Measurements from ENCODE around the gene MEI4. TPM values are rescaled to one million over a fixed set of nuclear protein-coding genes. Genes with fewer than 3 reads are reported as not detected.
A peak's percentile ranks its signal among the peaks of the same experiment; 100 is the strongest.

Gene MEI4
- total RNA-seq, 1 donor from 2014 or later = 1.0 TPM

GRCh38 chr6:77778527-77778926, 125.7 kb downstream of the MEI4 start:
- DNase-seq (ENCODE audit: low spot score) = no peak
- peaks cover 3% of the 10 kb centered on the region for H3K9me3 Mint-ChIP-seq
- no peaks in the 10 kb centered on the region for H3K36me3 ChIP-seq
- no peaks in the 10 kb centered on the region for H3K79me2 ChIP-seq (ENCODE audit: low read depth)
- no peak overlapping the region for H3K4me3 Mint-ChIP-seq
- H3K9me3 ChIP-seq (ENCODE audit: low read depth) = peaks cover 8% of the 10 kb centered on the region
- no peak overlapping the region for H3K9ac ChIP-seq
- no peak overlapping the region for H3K27ac Mint-ChIP-seq
- no peak overlapping the region for H3K27ac ChIP-seq
- H3K27me3 ChIP-seq = no peaks in the 10 kb centered on the region
- no peak overlapping the region for H3K4me3 ChIP-seq
- H4K20me1 ChIP-seq (ENCODE audit: low read depth) = no peaks in the 10 kb centered on the region
- no peak overlapping the region for H3K4me2 ChIP-seq
- peaks cover 5% of the 10 kb centered on the region for H3F3A ChIP-seq (ENCODE audit: low read depth)
- peaks cover 4% of the 10 kb centered on the region for H3K27me3 Mint-ChIP-seq (ENCODE audit: insufficient read depth, low read depth)
- H3K4me1 ChIP-seq = no peaks in the 10 kb centered on the region
- no peak for TF ChIP-seq EZH2 (IDR thresholded peaks at IDR 0.05)
- no peak for TF ChIP-seq CTCF (IDR thresholded peaks at IDR 0.05)
- TF ChIP-seq EZH2phosphoT487 (IDR thresholded peaks at IDR 0.05) = no peak
- H3K36me3 Mint-ChIP-seq = no peaks in the 10 kb centered on the region
- peaks cover 8% of the 10 kb centered on the region for H3K4me1 Mint-ChIP-seq
- H2AFZ ChIP-seq (replicated peaks) = no peak overlapping the region

GRCh38 chr6:77786935-77787629, 134.2 kb downstream of the MEI4 start:
- Histone ChIP-seq H3K9ac (no peak overlapping the region), H2AFZ (replicated peaks) (no peak overlapping the region), H3K9me3 (ENCODE audit: low read depth) (no peaks in the 10 kb centered on the region), H3K36me3 (no peaks in the 10 kb centered on the region), H3K27ac (no peak overlapping the region), H3K4me3 (no peak overlapping the region), H3K4me2 (no peak overlapping the region), H4K20me1 (ENCODE audit: low read depth) (no peaks in the 10 kb centered on the region), H3K79me2 (ENCODE audit: low read depth) (no peaks in the 10 kb centered on the region), H3K27me3 (no peaks in the 10 kb centered on the region), H3K4me1 (no peaks in the 10 kb centered on the region), H3F3A (ENCODE audit: low read depth) (no peaks in the 10 kb centered on the region)
- no peak overlapping the region for H3K4me3 Mint-ChIP-seq
- no peaks in the 10 kb centered on the region for H3K36me3 Mint-ChIP-seq
- no peaks in the 10 kb centered on the region for H3K4me1 Mint-ChIP-seq
- TF ChIP-seq EZH2 (IDR thresholded peaks at IDR 0.05) (no peak), EZH2phosphoT487 (IDR thresholded peaks at IDR 0.05) (no peak), CTCF (IDR thresholded peaks at IDR 0.05) (no peak)
- H3K27me3 Mint-ChIP-seq (ENCODE audit: insufficient read depth, low read depth) = no peaks in the 10 kb centered on the region
- H3K9me3 Mint-ChIP-seq = peaks cover 2% of the 10 kb centered on the region
- no peak overlapping the region for H3K27ac Mint-ChIP-seq
- DNase-seq (ENCODE audit: low spot score) = no peak

- Mint-ChIP-seq H3K4me1 (no peaks in the 10 kb centered on the region), H3K36me3 (no peaks in the 10 kb centered on the region), H3K9me3 (peaks cover 8% of the 10 kb centered on the region), H3K27ac (no peak overlapping the region), H3K27me3 (ENCODE audit: insufficient read depth, low read depth) (no peaks in the 10 kb centered on the region), H3K4me3 (no peak overlapping the region)
- DNase-seq (ENCODE audit: low spot score) = peak; percentile 11
- Histone ChIP-seq H3F3A (ENCODE audit: low read depth) (no peaks in the 10 kb centered on the region), H3K27me3 (no peaks in the 10 kb centered on the region), H3K36me3 (no peaks in the 10 kb centered on the region), H3K9me3 (ENCODE audit: low read depth) (no peaks in the 10 kb centered on the region), H3K79me2 (ENCODE audit: low read depth) (no peaks in the 10 kb centered on the region), H3K4me1 (no peaks in the 10 kb centered on the region), H3K4me3 (no peak overlapping the region), H3K9ac (no peak overlapping the region), H2AFZ (replicated peaks) (no peak overlapping the region), H3K4me2 (no peak overlapping the region), H3K27ac (no peak overlapping the region), H4K20me1 (ENCODE audit: low read depth) (no peaks in the 10 kb centered on the region)
- TF ChIP-seq EZH2phosphoT487 (IDR thresholded peaks at IDR 0.05) (no peak), CTCF (IDR thresholded peaks at IDR 0.05) (no peak), EZH2 (IDR thresholded peaks at IDR 0.05) (no peak)
These were observed 144.3 kb downstream of the MEI4 start for GRCh38 chr6:77796824-77797809.

Measured in neural progenitor cell (in vitro differentiated cells).